Heart left ventricle (tissue), 16 donors: ENCODE measurements around the gene CARD14. TPM values are rescaled to one million over a fixed set of nuclear protein-coding genes. Genes with fewer than 3 reads are reported as not detected.

Experiments
- ATAC-seq, 4 donors: fragments of 200-7000 bp; cut with Tn5 transposase; one replicate each; pipeline ENCODE4 v1.9.1; 2020 to 2022; ENCODE audit warnings: moderate library complexity in 4 of 4, mild to moderate bottlenecking in 3 of 4, moderate number of reproducible peaks in 1 of 4
- DNase-seq, 5 donors: peaks; one replicate each; pipeline ENCODE4 v3.0.0-alpha.2; 2020
- H3K27ac ChIP-seq, 12 donors: fragments of 200-600 bp; sonication (generic) in 4 of 12; one replicate each; pipeline versions ENCODE4 v1.5.0 to v1.8.0; 2016 to 2022; ENCODE audit warnings: mild to moderate bottlenecking in 2 of 12
- H3K27me3 ChIP-seq, 9 donors: fragments of 200-600 bp; sonication (generic) in 2 of 9; one replicate each; pipeline versions ENCODE4 v1.5.1 to v1.8.0; 2016 to 2022; ENCODE audit warnings: mild to moderate bottlenecking in 3 of 9
- H3K36me3 ChIP-seq, 9 donors: fragments of 200-600 bp; sonication (generic) in 2 of 9; one replicate each; pipeline versions ENCODE4 v1.5.0 to v1.8.0; 2018 to 2022; ENCODE audit warnings: mild to moderate bottlenecking in 2 of 9
- H3K4me1 ChIP-seq, 12 donors: fragments of 200-600 bp; sonication (generic) in 4 of 12; one replicate each; pipeline versions ENCODE4 v1.5.0 to v1.8.0; 2016 to 2022; ENCODE audit warnings: mild to moderate bottlenecking in 3 of 12
- H3K4me3 ChIP-seq, 12 donors: fragments of 200-600 bp; sonication (generic) in 4 of 12; one replicate each; pipeline versions ENCODE4 v1.5.0 to v1.8.0; 2017 to 2022; ENCODE audit warnings: mild to moderate bottlenecking in 9 of 12, moderate library complexity in 4 of 12
- H3K9me3 ChIP-seq, 12 donors: fragments of 200-600 bp; sonication (generic) in 4 of 12; one replicate each; pipeline versions ENCODE4 v1.5.0 to v1.8.0; 2016 to 2022; ENCODE audit warnings: mild to moderate bottlenecking in 1 of 12
- POLR2A ChIP-seq, 2 donors: fragments of 450-650 bp; IDR thresholded peaks; one replicate each; pipeline ENCODE4 v1.6.1; 2017; ENCODE audit warnings: antibody characterized with exemption in 2 of 2, mild to moderate bottlenecking in 2 of 2, moderate library complexity in 2 of 2
- WGBS, 4 donors: extraction: QIAGEN DNeasy Blood & Tissue Kit in 2 of 4; methylation state at CpG; one replicate each; pipeline versions ENCODE4 v1.1.5 to v1.1.7; 2013 to 2018; 5-methylcytosine and 5-hydroxymethylcytosine counted together
- intact Hi-C, 10 donors: fragments of 100-400 bp; cut with DNase I; formaldehyde crosslinking; loops; one replicate each; pipeline versions ENCODE4 v1.11.1 to v1.14.2; 2022
- polyA plus RNA-seq, 2 donors: library from polyadenylated mRNA; stranded (reverse); fragments of 200-250 nt; gene quantifications; one replicate each; pipeline ENCODE4 v1.2.3, GENCODE V29; 2013
- total RNA-seq, 9 donors: library from RNA; depleted of rRNA in 2 of 9; stranded (reverse); fragments of >200 nt in 2 of 9; fragmentation: NEBNext Ultra II Directional in 3 of 9; extraction: Animal tissue kit (Norgen Biotek cat#: 25700) in 3 of 9; gene quantifications; one replicate each; pipeline versions ENCODE4 v1.1.0 to v1.2.4, GENCODE V29; 2016 to 2023
- TF ChIP-seq, protein P1 (sequence below), 12 donors: fragments of 200-600 bp; sonication (generic) in 4 of 12; IDR thresholded peaks; one replicate each; pipeline versions ENCODE4 v1.5.0 to v1.8.0; 2018 to 2022; ENCODE audit warnings: antibody characterized with exemption in 12 of 12, mild to moderate bottlenecking in 5 of 12
- donor health status: ischemic (EF 13 %, LVEDD 7.1; RV severe dilation, severe dysfunction).
- donor health status: healthy with polysubstance abuse.
- donor health status: DM: no; HTN: yes; CAD: no.
- donor health status: DM: no; HTN: no; CAD: no.
- donor health status: ischemic (EF 25% LVEDD 6.9; RV normal size, moderate dysfunction).
- donor health status: ischemic (EF 25% LVEDD 5.7; RV mildly dilated, moderate dysfunction).
- donor health status: healthy.
- donor health status: DM: yes; HTN: yes; CAD: no.
- donor health status: ischemic (EF 35%, LVEDD 5.7; RV mildly dilated, moderate dysfunction).
- donor health status: nonischemic (EF 11% LVEDD 7.7; RV severe dilation, severe dysfunction).
- donor health status: DM: yes; HTN: yes; CAD: no.
- donor health status: PGD.
- donor health status: ischemic (EF 29% LVEDD 5.4; RV normal size, mild dysfunction).
- donor health status: nonischemic (EF 23%, LVEDD 6.1; RV moderate dilation, normal function).

CARD14 gene
- total and polyA plus RNA-seq, 11 donors = 0.11 to 0.44 (median 0.19) TPM; not detected in 5

DNA sequence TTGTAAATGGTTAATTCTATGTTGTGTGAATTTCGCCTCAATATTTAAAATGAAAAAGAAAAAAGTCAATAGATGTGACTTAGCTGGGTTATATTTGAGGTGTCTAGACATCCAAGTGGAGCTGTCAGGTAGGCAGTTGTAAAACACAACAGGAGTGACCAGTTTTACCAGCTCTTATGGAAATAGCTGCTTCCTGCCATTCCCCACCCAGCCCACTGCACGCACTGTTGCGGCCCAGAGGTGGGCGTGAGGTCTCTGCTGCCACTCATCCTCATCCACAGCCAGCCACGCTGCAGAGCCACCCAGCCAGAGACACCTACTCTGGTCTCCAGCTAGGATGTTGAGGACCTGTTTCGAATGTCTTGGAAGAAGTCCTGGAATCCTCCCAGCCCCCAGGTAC lies 3.4 kb upstream of the CARD14 start:
- Histone ChIP-seq H3K27ac (no peak overlapping the region), H3K4me1 (no peaks in the 10 kb centered on the region), H3K27me3 (peaks cover 0 to 4% (median 0%) of the 10 kb centered on the region in 9 donors), H3K36me3 (no peaks in the 10 kb centered on the region), H3K4me3 (no peak overlapping the region), H3K9me3 (no peaks in the 10 kb centered on the region)
- DNase-seq (no peak), ATAC-seq (no peak)
- intact Hi-C loops = no loop called here
- TF ChIP-seq, protein P1, sequence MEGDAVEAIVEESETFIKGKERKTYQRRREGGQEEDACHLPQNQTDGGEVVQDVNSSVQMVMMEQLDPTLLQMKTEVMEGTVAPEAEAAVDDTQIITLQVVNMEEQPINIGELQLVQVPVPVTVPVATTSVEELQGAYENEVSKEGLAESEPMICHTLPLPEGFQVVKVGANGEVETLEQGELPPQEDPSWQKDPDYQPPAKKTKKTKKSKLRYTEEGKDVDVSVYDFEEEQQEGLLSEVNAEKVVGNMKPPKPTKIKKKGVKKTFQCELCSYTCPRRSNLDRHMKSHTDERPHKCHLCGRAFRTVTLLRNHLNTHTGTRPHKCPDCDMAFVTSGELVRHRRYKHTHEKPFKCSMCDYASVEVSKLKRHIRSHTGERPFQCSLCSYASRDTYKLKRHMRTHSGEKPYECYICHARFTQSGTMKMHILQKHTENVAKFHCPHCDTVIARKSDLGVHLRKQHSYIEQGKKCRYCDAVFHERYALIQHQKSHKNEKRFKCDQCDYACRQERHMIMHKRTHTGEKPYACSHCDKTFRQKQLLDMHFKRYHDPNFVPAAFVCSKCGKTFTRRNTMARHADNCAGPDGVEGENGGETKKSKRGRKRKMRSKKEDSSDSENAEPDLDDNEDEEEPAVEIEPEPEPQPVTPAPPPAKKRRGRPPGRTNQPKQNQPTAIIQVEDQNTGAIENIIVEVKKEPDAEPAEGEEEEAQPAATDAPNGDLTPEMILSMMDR (IDR thresholded peaks at IDR 0.05) = no peak
- TF ChIP-seq POLR2A (IDR thresholded peaks at IDR 0.05) = no peak
- 86 to 93% (median 89%) methylated on average over 6 of the region's 6 CpGs for WGBS, 4 donors

DNA sequence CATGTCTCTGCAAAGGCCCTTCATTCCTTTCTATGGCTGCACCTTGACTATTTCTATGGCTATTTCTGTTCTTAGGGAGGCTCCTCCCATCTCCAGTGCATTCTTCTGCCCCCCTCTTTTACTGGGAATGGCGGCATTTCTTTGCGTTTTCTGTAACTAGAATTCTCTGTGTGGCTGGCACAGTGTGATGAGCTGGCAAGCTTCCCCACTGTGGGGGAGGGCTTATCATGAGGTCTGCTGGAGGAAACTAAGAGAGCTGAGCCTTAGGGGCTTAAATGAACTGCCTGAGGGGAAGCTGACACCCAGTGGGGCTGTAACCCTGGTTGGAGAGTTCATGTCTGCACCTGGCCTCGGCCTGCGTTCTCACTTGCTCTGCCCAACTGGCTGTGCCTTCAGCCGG lies 1.5 kb upstream of the CARD14 start:
- no peak overlapping the region for H3K4me3 ChIP-seq
- WGBS, 4 donors = 59 to 83% (median 74%) methylated on average over 5 of the region's 5 CpGs
- H3K36me3 ChIP-seq = no peaks in the 10 kb centered on the region
- ATAC-seq = no peak
- H3K27ac ChIP-seq = no peak overlapping the region
- no peaks in the 10 kb centered on the region for H3K9me3 ChIP-seq
- H3K4me1 ChIP-seq = no peaks in the 10 kb centered on the region
- DNase-seq = no peak
- peaks cover 0 to 4% (median 0%) of the 10 kb centered on the region in 9 donors for H3K27me3 ChIP-seq
- intact Hi-C loops = no loop called here
- TF ChIP-seq, protein P1 (IDR thresholded peaks at IDR 0.05) = no peak
- TF ChIP-seq POLR2A (IDR thresholded peaks at IDR 0.05) = no peak

DNA sequence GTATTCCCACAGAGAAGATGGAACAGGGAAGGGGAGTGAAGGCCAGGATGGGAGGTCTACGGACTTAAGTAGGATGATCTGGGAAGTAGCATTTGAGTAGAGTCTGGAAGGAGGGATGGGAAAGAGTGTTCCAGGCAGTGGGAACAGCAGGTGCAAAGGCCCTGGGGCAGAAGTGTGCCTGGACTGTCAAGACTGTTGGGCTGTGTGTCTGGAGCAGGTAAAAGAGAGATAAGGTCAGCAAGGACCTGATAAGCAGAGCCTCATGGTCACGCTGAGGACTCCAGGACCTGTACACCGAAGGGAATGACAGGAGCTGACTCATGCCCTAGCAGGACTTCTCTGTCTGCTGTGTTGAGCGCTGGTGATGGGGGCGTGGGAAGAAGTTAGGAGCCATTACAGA lies 723 bp upstream of the CARD14 start:
- Histone ChIP-seq H3K36me3 (no peaks in the 10 kb centered on the region), H3K27me3 (peaks cover 0 to 4% (median 0%) of the 10 kb centered on the region in 9 donors), H3K4me1 (no peaks in the 10 kb centered on the region), H3K9me3 (no peaks in the 10 kb centered on the region), H3K27ac (no peak overlapping the region), H3K4me3 (no peak overlapping the region)
- ATAC-seq (no peak), DNase-seq (no peak)
- TF ChIP-seq, protein P1 (IDR thresholded peaks at IDR 0.05) = no peak
- no peak for TF ChIP-seq POLR2A (IDR thresholded peaks at IDR 0.05)
- 84 to 90% (median 87%) methylated on average over 5 of the region's 5 CpGs for WGBS, 4 donors
- intact Hi-C loops = no loop called here

DNA sequence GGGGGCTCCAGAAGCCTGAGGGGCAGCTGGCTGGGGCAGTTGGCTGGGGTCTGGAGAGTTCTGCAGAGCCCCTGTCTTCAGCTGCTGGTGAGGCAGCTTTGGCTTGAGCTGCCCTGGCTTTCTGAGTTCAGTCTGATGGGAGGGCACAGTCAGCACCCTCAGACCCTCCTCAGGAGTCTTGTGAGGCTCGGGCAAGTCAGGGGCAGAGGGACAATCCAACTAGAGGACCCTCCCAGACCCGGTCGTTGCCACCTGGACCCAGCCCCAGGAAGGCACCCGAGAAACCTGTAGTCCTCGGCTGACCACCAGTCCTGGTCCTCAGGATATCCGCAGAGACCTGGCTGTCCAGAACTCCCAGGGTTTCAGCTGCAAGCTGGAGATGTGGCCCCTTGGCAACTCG lies 1.9 kb downstream of the CARD14 start:
- peaks cover 0 to 5% (median 0%) of the 10 kb centered on the region in 12 donors for H3K4me1 ChIP-seq
- TF ChIP-seq POLR2A (IDR thresholded peaks at IDR 0.05) = no peak
- TF ChIP-seq, protein P1 (IDR thresholded peaks at IDR 0.05) = no peak
- 83 to 100% (median 90%) methylated on average over 3 to 7 of the region's 7 CpGs for WGBS, 4 donors
- peaks cover 0 to 8% (median 0%) of the 10 kb centered on the region in 9 donors for H3K27me3 ChIP-seq
- intact Hi-C loops = no loop called here
- H3K9me3 ChIP-seq = no peaks in the 10 kb centered on the region
- H3K4me3 ChIP-seq = no peak overlapping the region
- ATAC-seq (no peak), DNase-seq (no peak)
- no peak overlapping the region for H3K27ac ChIP-seq
- H3K36me3 ChIP-seq = no peaks in the 10 kb centered on the region
